AG10803 (cell line): ENCODE measurements around the gene PHLDB2.

Experiments
- DNase-seq: peaks from one replicate; pipeline ENCODE4 v3.0.0; 2010; ENCODE audit warnings: low read depth
- H3K4me3 ChIP-seq: 2 replicates; pipeline ENCODE4 v1.5.1; 2011; ENCODE audit warnings: mild to moderate bottlenecking, low read length, control low read depth
- CTCF ChIP-seq: conservative IDR thresholded peaks from 2 replicates; pipeline ENCODE4 v1.5.1; 2011; ENCODE audit warnings: mild to moderate bottlenecking, low read length, control low read depth, inconsistent platforms

The PHLDB2 gene

GRCh38 chr3:111892070-111892469, 33.0 kb downstream of the PHLDB2 start:
- no peak overlapping the region for H3K4me3 ChIP-seq
- no peak for DNase-seq
- no peak for TF ChIP-seq CTCF

- DNase-seq, result peak; percentile 65
- peak; percentile 71 for TF ChIP-seq CTCF
- no peak overlapping the region for H3K4me3 ChIP-seq
Observed at GRCh38 chr3:111895071-111895470, 36.0 kb downstream of the PHLDB2 start.

GRCh38 chr3:111899966-111900365, 40.9 kb downstream of the PHLDB2 start:
- no peak for DNase-seq
- no peak overlapping the region for H3K4me3 ChIP-seq
- TF ChIP-seq CTCF, result no peak

- no peak overlapping the region for H3K4me3 ChIP-seq
- TF ChIP-seq CTCF, result no peak
- no peak for DNase-seq
Observed at GRCh38 chr3:111901637-111902036, 42.6 kb downstream of the PHLDB2 start.

GRCh38 chr3:111902534-111902933, 43.5 kb downstream of the PHLDB2 start:
- no peak overlapping the region for H3K4me3 ChIP-seq
- TF ChIP-seq CTCF, result no peak
- DNase-seq, result no peak

- no peak overlapping the region for H3K4me3 ChIP-seq
- peak; percentile 86 for DNase-seq
- no peak for TF ChIP-seq CTCF
Observed at GRCh38 chr3:111903067-111903511, 44.0 kb downstream of the PHLDB2 start.

- no peak overlapping the region for H3K4me3 ChIP-seq
- TF ChIP-seq CTCF, result peak; percentile 49
- peak; percentile 98 for DNase-seq
Observed at GRCh38 chr3:111904376-111905241, 45.5 kb downstream of the PHLDB2 start.
